Stimulated activated effector memory CD8-positive, alpha-beta T cell treated with anti-CD3 and anti-CD28 coated beads, Interleukin-12 subunit alpha, Interleukin-12 subunit beta, amount 100 ng/mL, for 72 hours (primary cell): ENCODE measurements around the gene CNN2.

Experiments
- ATAC-seq: fragments of 150-1000 bp; cut with Tn5 transposase; 2 replicates; pipeline ENCODE4 v1.10.0; 2021
- DNase-seq, 2 donors: peaks; one replicate each; pipeline ENCODE4 v3.0.0; 2021 to 2022; ENCODE audit warnings: low spot score in 2 of 2
- H3K27ac Mint-ChIP-seq: one replicate; pipeline ENCODE4 v1.8.0; 2022; ENCODE audit warnings: mild to moderate bottlenecking, mixed read lengths
- H3K36me3 Mint-ChIP-seq: one replicate; pipeline ENCODE4 v1.8.0; 2022; ENCODE audit warnings: mild to moderate bottlenecking, mixed read lengths
- H3K4me1 Mint-ChIP-seq: one replicate; pipeline ENCODE4 v1.8.0; 2022; ENCODE audit warnings: mixed read lengths
- H3K4me3 Mint-ChIP-seq: one replicate; pipeline ENCODE4 v1.8.0; 2022; ENCODE audit warnings: mild to moderate bottlenecking, mixed read lengths
- H3K9me3 Mint-ChIP-seq: one replicate; pipeline ENCODE4 v1.8.0; 2022; ENCODE audit warnings: mixed read lengths

Gene CNN2

GRCh38 chr19:1025960-1026782 is at the start of gene CNN2:
TSS of gene CNN2 (plus strand) at chr19:1026608. CDS start at chr19:1026662, 54 bp downstream.
- Mint-ChIP-seq H3K4me1 (peaks cover 41% of the 10 kb centered on the region), H3K36me3 (peaks cover 33% of the 10 kb centered on the region), H3K9me3 (no peaks in the 10 kb centered on the region), H3K27ac (peak within 1 kb of the TSS; percentile 89), H3K4me3 (peak within 1 kb of the TSS; percentile 94)
- ATAC-seq = peak; percentile 66
- DNase-seq = peak; percentile 59 to 91

DNA sequence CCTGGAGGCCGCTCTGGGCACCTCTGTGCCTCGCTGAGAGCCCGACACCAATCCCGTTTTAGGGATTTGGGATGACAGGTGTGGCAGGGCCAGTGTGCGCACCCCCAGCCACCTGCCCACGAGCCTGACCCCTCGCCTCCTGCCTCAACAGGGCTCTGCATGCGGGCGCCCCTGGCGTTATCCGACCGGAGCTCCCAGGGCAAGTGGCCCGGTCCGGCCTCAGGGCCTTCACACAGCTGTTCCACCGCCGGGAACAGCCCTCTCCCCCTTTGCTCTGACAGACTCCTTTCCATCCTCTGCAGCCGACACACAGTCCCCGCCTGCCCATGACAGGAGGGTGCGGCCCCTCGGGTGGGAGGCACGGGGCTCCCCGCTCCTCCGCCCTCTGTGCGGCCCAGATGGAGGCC is 49.3 kb upstream of the CNN2 start:
- DNase-seq = no peak
- Mint-ChIP-seq H3K4me1 (no peaks in the 10 kb centered on the region), H3K36me3 (peaks cover 10% of the 10 kb centered on the region), H3K27ac (no peak overlapping the region), H3K9me3 (no peaks in the 10 kb centered on the region), H3K4me3 (no peak overlapping the region)
- no peak for ATAC-seq

DNA sequence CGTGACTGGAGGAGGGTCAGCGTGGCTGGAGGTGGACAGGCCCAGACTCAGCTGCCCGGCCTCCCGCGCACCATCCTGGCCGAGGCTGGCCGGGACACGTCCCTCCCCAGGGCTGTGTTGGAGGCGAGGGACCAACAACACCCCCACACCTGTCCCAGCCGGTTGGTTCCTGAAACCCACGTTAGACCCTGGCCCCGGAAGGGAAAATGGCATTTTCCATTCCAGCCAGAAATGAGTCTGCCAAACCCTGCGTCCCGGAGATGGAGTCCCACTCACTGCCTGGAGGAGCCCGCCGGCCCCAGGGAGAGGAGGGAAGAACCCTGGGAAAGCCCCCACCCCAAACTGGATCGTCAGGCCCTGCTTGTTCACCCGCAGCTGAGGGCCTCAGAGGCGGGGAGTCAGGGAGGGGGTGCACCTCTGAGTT is 47.1 kb upstream of the CNN2 start:
- no peak for DNase-seq
- Mint-ChIP-seq H3K4me3 (no peak overlapping the region), H3K4me1 (peaks cover 3% of the 10 kb centered on the region), H3K9me3 (no peaks in the 10 kb centered on the region), H3K36me3 (peaks cover 5% of the 10 kb centered on the region), H3K27ac (no peak overlapping the region)
- no peak for ATAC-seq

GRCh38 chr19:980133-980998 is 46.0 kb upstream of the CNN2 start:
- no peak for ATAC-seq
- Mint-ChIP-seq H3K27ac (no peak overlapping the region), H3K9me3 (no peaks in the 10 kb centered on the region), H3K4me1 (peaks cover 13% of the 10 kb centered on the region), H3K4me3 (no peak overlapping the region), H3K36me3 (peaks cover 15% of the 10 kb centered on the region)
- DNase-seq = no peak

GRCh38 chr19:982567-983170 is 43.7 kb upstream of the CNN2 start:
- peak; percentile 92 to 93 for DNase-seq
- H3K4me3 Mint-ChIP-seq = peak overlapping the region; percentile 17

GRCh38 chr19:984165-984967 is 42.0 kb upstream of the CNN2 start, which contains the start of gene WDR18:
TSS of gene WDR18 (plus strand) at chr19:984345. CDS start at chr19:984354, 9 bp downstream.
- peak; percentile 92 for ATAC-seq
- peak; percentile 84 to 93 for DNase-seq
- H3K36me3 Mint-ChIP-seq = peaks cover 50% of the 10 kb centered on the region
- peak within 1 kb of the TSS; percentile 96 for H3K4me3 Mint-ChIP-seq
- H3K27ac Mint-ChIP-seq = peak within 1 kb of the TSS; percentile 96
- H3K9me3 Mint-ChIP-seq = no peaks in the 10 kb centered on the region
- peaks cover 35% of the 10 kb centered on the region for H3K4me1 Mint-ChIP-seq

More at GRCh38 chr19:982567-983170, 43.7 kb upstream of the CNN2 start:
- peak; percentile 85 for ATAC-seq
- peaks cover 27% of the 10 kb centered on the region for H3K4me1 Mint-ChIP-seq
- H3K9me3 Mint-ChIP-seq = no peaks in the 10 kb centered on the region
- H3K27ac Mint-ChIP-seq = no peak overlapping the region
- peaks cover 38% of the 10 kb centered on the region for H3K36me3 Mint-ChIP-seq

GRCh38 chr19:986083-986482 is 40.3 kb upstream of the CNN2 start:
- DNase-seq = no peak
- Mint-ChIP-seq H3K36me3 (peaks cover 62% of the 10 kb centered on the region), H3K4me1 (peaks cover 36% of the 10 kb centered on the region), H3K4me3 (peak overlapping the region; percentile 96), H3K27ac (no peak overlapping the region), H3K9me3 (no peaks in the 10 kb centered on the region)
- ATAC-seq = no peak

- H3K27ac Mint-ChIP-seq = no peak overlapping the region
- DNase-seq = no peak
Measured at GRCh38 chr19:988081-988480, 38.3 kb upstream of the CNN2 start.

GRCh38 chr19:988510-988909 is 37.9 kb upstream of the CNN2 start:
- Mint-ChIP-seq H3K4me3 (no peak overlapping the region), H3K4me1 (peaks cover 36% of the 10 kb centered on the region), H3K9me3 (no peaks in the 10 kb centered on the region), H3K36me3 (peaks cover 70% of the 10 kb centered on the region), H3K27ac (no peak overlapping the region)
- ATAC-seq (no peak), DNase-seq (no peak)

More at GRCh38 chr19:988081-988480, 38.3 kb upstream of the CNN2 start:
- Mint-ChIP-seq H3K36me3 (peaks cover 66% of the 10 kb centered on the region), H3K9me3 (no peaks in the 10 kb centered on the region), H3K4me3 (no peak overlapping the region), H3K4me1 (peaks cover 36% of the 10 kb centered on the region)
- ATAC-seq = no peak

GRCh38 chr19:989381-990081 is 36.9 kb upstream of the CNN2 start:
- Mint-ChIP-seq H3K4me1 (peaks cover 31% of the 10 kb centered on the region), H3K9me3 (no peaks in the 10 kb centered on the region), H3K36me3 (peaks cover 68% of the 10 kb centered on the region), H3K27ac (no peak overlapping the region), H3K4me3 (no peak overlapping the region)
- DNase-seq (no peak), ATAC-seq (no peak)

DNA sequence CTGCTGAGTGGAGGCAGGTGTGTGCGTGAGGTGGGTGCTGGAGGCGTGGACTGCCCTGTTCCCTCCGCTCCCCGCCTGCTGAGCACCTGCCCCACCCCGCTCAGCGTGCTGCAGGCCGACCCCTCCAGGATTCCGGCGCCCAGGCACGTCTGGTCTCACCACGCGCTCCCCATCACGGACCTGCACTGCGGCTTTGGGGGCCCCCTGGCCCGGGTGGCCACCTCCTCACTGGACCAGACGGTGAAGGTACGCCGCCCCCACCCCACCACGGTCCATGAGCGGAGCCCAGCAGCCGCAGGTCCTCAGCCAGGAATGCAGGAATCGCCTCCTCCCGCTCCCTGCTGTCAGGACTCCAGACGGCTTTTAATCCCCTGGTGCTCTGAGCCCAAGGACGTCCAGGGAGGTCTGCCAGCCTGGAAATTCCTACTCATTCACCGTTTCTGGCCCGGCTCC is 36.3 kb upstream of the CNN2 start:
- no peak overlapping the region for H3K27ac Mint-ChIP-seq
- peaks cover 25% of the 10 kb centered on the region for H3K4me1 Mint-ChIP-seq
- ATAC-seq (no peak), DNase-seq (no peak)
- H3K9me3 Mint-ChIP-seq = no peaks in the 10 kb centered on the region
- H3K4me3 Mint-ChIP-seq = no peak overlapping the region
- H3K36me3 Mint-ChIP-seq = peaks cover 62% of the 10 kb centered on the region

GRCh38 chr19:990746-991145 is 35.7 kb upstream of the CNN2 start:
- Mint-ChIP-seq H3K9me3 (no peaks in the 10 kb centered on the region), H3K27ac (no peak overlapping the region), H3K4me1 (peaks cover 19% of the 10 kb centered on the region), H3K4me3 (no peak overlapping the region), H3K36me3 (peaks cover 57% of the 10 kb centered on the region)
- ATAC-seq = no peak
- no peak for DNase-seq

DNA sequence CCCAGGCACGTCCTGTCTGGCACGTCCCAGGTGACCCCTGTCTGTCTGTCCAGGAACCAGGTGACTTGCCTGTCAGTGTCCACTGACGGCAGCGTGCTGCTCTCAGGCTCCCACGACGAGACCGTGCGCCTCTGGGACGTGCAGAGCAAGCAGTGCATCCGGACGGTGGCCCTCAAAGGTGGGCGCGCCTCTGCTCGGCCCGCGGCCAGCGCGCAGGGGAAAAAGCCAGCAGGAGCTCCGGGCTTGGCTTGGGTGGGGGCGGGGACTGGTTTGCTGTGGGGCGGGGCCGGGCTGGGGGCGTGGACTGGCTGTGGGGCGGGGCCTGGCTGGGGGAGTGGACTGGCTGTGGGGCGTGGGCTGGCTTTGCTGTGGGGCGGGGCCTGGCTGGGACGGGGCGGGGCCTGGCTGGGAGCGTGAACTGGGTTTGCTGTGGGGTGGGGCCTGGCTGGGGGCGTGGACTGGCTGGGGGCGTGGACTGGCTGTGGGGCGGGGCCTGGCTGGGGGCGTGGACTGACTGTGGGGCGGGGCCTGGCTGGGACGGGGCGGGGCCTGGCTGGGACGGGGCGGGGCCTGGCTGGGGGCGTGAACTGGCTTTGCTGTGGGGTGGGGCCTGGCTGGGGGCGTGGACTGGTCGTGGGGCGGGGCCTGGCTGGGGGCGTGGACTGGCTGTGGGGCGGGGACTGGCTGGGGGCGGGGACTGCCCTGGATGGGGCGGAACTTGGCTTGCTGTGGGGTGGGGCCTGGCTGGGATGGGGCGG is 35.1 kb upstream of the CNN2 start:
- H3K36me3 Mint-ChIP-seq = peaks cover 57% of the 10 kb centered on the region
- peak; percentile 33 to 67 for DNase-seq
- H3K4me1 Mint-ChIP-seq = peaks cover 21% of the 10 kb centered on the region
- no peak overlapping the region for H3K27ac Mint-ChIP-seq
- no peaks in the 10 kb centered on the region for H3K9me3 Mint-ChIP-seq
- no peak overlapping the region for H3K4me3 Mint-ChIP-seq
- ATAC-seq = peak; percentile 41
